TTC549 (cell line): ENCODE data around the gene MIER1.

Experiments
- FAIRE-seq: peaks from 2 replicates; lab custom pipeline; 2012; peaks lifted over from hg19 to GRCh38; lab: Jason Lieb, UNC

MIER1 gene

DNA sequence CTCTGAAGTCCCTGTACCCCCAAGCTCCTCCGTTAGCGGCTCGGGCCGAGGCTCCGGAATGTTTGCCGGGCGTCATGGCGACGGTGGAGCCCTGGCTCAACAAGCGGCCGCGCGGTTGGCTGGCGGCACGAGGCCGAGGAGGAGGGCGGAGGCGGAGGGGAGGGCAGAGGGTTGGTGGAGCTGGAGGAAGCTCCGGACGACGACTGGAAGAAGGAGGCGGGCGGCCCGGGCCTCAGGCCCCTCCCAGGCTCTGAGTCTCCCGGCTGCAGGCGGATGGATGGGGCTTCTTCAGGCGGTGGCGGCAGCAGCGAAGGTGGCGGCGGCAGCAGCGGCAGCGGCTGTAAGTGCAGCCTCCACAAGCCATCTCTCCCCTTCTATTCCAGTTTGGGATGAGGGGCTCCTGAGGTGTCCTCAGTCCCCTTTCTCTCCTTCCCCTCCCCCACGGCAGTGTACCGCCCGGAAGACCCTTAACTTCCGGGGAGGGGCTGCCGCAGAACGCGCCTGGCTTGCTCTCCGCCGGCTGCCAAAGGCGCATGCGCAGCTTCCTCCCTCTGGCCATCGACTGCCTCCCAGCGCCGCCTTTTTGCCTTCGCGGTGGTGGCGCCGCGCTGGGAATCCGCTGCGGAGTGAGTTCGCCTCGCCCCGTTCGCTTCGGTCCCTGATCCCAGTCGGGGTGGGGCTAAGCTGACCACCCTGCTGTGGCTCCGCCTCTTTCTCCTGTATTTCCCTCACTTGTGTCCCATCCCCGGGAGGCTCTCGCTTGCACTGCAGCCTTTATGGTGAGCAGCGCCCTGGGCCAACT, at the start of gene MIER1, which contains the start of gene DNAI4:
TSS of gene MIER1 (plus strand) at position 235 of the 802 bp plus-strand sequence. CDS start at position 274, 39 bp downstream.
TSS of gene DNAI4 (minus strand) at position 101 of the 802 bp plus-strand sequence. CDS start at position 76, 25 bp downstream.
- peak; percentile 93 for FAIRE-seq

GRCh38 chr1:66876664-66877063, 48.1 kb upstream of the MIER1 start:
- FAIRE-seq: no peak

DNA sequence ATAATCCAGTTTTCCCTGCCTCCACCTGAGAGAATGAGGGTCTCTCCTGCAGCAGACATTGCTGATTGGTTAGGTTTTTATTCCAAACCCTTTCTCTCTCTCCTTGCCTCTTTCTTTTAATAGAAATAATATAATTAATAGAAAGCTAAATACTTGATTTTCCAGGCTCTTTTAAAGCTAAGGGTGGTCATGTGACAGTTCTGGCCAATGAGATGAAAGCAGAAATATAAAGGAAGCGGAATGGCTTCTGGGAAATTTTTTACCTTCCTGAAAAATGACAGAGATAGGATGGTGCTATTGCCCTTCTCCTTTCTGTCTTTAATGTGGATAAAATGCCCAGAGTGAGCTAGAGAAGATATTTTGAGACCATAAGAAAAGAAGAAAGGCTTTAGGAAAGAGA, 35.8 kb upstream of the MIER1 start:
- FAIRE-seq: no peak

GRCh38 chr1:66890621-66891020, 34.2 kb upstream of the MIER1 start:
- FAIRE-seq: no peak

DNA sequence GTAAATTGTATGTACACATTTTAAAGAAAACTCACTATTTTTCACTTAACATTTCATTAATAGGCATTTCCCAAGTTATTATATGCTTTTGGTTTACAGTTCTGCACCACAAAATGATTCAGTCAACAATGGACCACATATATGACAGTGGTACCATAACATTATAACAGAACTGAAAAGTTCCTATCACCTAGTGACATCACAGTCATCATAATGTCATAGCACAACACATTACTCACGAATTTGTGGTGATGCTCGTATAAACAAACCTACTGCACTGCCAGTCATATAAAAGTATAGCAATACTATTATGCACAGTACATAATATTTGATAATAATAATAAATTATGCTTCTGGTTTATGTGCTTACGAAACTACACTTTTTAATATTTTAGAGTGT, 31.1 kb upstream of the MIER1 start:
- FAIRE-seq: no peak

DNA sequence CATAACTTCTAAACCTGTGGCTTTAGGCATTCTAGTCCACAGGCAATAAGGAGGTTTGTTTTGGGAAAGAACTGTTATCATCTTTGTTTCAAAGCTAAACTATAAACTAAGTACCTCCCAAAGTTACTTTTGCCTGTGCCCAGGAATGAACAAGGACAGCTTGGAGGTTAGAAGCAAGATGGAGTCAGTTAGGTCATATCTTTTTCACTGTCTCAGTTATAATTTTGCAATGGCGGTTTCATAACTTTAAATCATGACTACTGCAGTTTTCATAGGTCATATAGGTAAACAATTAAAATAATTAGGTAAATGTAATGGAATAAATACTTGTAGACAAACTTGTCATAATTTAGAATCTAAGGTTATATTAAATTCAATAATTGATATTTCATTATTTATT, 9.6 kb upstream of the MIER1 start:
- FAIRE-seq: peak; percentile 78

DNA sequence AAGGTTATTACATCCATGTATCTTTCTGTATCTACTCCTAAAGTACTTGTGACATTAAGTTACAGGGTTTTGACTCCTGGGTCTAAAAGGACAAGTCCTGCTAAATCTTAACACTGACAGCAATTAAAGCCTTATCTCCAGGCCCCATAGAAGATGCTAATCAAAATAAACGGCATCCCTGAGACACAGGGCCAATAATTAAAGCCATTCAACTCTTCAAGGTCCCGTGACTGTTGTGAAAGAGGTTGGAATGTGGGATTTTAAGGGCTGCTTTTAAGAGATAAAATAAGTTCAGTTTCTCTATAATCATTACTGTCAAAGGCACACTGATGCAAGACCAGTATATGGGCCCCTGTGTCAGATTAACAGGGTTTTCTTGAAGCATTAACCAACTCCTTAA, 8.5 kb upstream of the MIER1 start:
- no peak for FAIRE-seq

GRCh38 chr1:66917476-66917875, 7.3 kb upstream of the MIER1 start:
- no peak for FAIRE-seq

- FAIRE-seq: no peak
These were observed 5.7 kb upstream of the MIER1 start for GRCh38 chr1:66919063-66919462.

- no peak for FAIRE-seq
These were observed 5.0 kb upstream of the MIER1 start for GRCh38 chr1:66919828-66920227.

- FAIRE-seq: no peak
These were observed 4.2 kb upstream of the MIER1 start for GRCh38 chr1:66920543-66920942.

GRCh38 chr1:66925558-66925910, 744 bp downstream of the MIER1 start:
- no peak for FAIRE-seq

DNA sequence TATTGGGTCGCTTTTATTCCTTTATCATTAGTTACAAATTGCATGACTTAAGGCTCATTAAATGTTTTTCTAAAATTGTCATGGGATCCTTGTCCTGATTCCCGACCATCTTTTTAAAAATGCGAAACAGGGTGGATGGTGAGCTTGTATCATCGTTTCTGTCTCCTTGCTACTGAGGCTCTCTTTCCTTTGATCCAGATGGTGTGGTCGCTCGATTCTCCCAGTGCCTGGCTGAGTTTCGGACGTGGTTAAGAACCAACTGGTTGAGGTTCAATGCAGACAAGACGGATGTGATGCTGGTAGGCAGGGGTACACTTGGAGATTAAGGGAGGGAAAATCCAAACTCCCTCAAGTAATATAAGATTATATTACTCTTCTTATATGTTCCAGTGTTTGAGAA, 1.2 kb downstream of the MIER1 start:
- no peak for FAIRE-seq

DNA sequence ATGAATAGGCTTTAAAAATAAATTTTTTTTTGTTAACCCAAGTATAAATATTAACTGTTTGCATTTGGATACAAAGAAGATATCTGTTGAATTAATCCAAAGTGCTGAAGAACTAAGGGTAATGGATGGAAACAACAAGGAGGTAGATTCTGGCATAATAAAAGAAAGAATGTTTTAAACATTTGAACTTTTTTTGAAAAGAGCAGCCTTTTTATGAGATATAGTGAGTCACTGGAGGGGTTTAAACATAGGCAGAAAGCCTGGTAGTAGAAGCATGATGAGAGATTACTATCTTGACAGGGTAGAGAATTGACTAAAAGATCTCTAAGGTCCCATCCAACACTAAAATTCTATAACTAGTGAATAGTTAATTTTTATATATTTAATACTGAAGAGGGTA, 2.7 kb downstream of the MIER1 start:
- no peak for FAIRE-seq

- FAIRE-seq: no peak
These were observed 4.4 kb downstream of the MIER1 start for GRCh38 chr1:66929146-66929688.

DNA sequence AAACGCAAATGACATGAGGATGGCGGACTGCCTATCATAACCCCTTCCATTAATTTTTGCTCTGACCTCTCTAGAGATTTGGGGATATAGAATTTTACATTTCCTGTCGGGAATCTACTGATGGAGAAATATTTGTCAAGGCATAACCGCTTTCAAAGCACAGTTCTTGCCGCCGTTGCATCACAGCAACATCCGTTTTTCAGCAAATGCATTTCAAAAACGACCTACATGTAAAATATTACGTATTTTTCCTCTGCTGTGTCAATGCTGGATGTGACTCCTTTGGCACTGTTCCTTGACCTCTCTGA, 4.9 kb downstream of the MIER1 start:
- FAIRE-seq: no peak

- FAIRE-seq: no peak
These were observed 5.4 kb downstream of the MIER1 start for GRCh38 chr1:66929999-66930822.

GRCh38 chr1:66930823-66931174, 6.0 kb downstream of the MIER1 start:
- no peak for FAIRE-seq

GRCh38 chr1:66931590-66931989, 6.8 kb downstream of the MIER1 start:
- no peak for FAIRE-seq

DNA sequence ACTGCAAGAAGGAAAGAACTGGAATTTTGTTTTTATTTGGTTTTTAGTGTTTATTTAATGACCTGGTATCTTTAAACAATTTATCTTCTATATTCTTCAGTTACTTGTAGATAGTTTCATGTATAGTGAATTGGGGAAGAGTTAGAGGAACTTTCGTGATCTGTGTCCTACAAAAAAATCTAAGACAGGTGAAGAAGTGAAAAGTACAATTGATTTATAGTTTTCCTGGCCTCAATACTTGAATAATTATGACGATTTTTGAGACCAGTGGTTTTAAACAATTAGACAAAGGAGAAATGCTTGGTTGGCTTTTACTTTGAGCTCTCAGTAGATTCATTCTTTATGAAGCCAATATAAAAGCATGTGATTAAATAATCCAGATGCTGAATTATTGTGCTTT, 7.5 kb downstream of the MIER1 start:
- no peak for FAIRE-seq

DNA sequence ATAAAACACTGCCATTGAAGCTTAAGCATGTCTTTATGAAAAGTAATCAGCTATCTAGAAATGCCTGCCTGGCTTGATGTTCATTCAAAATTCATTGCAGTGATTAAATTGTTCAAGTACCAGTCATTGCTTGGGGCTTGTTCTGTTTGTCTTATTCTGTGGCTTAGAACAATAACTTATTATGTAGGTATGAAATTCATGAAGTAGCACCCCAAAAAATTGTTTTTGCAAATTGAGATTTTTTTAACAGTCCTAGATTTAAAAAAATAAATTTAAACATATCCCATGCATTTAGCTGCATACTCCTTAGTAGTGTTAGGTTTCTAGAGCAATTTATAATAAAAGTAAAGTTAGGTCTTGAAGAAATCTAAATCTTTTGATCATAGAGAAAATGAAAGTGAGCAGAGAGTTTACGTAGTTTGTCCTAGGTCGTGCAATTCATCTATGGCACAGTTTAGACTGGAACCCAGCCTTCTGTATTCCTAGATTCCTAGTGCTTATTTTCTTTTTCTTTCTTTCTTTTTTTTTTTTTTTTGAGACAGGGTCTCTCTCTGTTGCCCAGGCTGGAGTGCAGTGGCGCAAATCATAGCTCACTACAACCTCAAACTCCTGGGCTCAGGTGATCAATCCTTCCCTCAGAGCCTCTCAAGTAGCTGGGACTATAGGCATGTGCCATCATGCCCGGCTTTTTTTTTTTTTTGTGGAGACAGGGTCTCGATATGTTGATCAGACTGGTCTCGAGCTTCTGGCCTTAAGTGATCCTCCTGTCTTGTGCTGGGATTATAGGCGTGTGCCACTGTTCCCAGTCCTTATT, 9.3 kb downstream of the MIER1 start:
- no peak for FAIRE-seq

DNA sequence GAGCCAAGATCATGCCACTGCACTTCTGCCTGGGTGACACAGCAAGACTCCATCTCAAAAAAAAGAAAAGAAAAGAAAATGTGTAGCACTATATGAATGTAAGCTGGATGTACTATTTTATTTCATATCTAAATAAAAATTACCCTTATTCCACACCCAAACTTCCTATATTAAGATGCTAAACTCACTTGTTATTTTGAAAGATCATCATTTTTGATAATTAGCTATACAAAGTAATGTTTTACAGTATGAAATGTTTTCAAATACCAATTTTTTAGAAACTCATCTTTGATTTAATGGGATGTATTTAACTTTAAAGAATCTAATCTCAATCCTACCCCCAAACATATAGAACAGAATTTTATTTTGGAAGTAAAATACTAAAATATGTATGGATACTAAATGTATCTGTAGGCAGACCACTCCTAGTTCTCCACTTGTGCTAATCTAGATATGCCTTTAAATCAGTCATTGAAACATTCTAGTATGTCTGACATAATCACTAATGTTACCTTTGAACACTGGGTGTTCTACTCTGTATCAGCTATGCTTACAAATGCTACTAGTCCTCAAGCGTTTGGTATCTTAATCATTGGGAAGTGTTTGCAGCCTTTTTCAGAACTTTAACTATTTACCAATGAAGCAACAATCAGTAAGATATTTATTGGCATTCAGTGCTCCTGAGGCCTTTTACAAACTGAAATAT, 12.9 kb downstream of the MIER1 start:
- peak; percentile 51 for FAIRE-seq
